IPS-18a (cell line): Measurements from ENCODE around the gene RND2.
"Not testable (repeated sequence)": the region's sequence is repeated elsewhere in the genome, so short reads cannot be mapped to it uniquely, and the experiment has no call there.

ENCODE experiments used
- H3K27ac ChIP-seq: one replicate; pipeline ENCODE4 v1.5.1; 2013; ENCODE audit warnings: low read length
- H3K27me3 ChIP-seq: one replicate; pipeline ENCODE4 v1.6.1; 2013; ENCODE audit warnings: mild to moderate bottlenecking, low read length; ENCODE audit not compliant: control insufficient read depth, insufficient read depth
- H3K36me3 ChIP-seq: one replicate; pipeline ENCODE4 v1.6.1; 2013; ENCODE audit warnings: low read depth, low read length; ENCODE audit not compliant: control insufficient read depth
- H3K4me1 ChIP-seq: one replicate; pipeline ENCODE4 v1.6.1; 2013; ENCODE audit warnings: low read depth, low read length; ENCODE audit not compliant: control insufficient read depth
- H3K4me3 ChIP-seq: one replicate; pipeline ENCODE4 v1.5.1; 2013; ENCODE audit warnings: low read length
- H3K9ac ChIP-seq: one replicate; pipeline ENCODE4 v1.6.1; 2013; ENCODE audit warnings: mild to moderate bottlenecking, low read length, moderate library complexity
- H3K9me3 ChIP-seq: one replicate; pipeline ENCODE4 v1.6.1; 2013; ENCODE audit warnings: low read depth, low read length; ENCODE audit not compliant: control insufficient read depth

The RND2 gene, protein sequence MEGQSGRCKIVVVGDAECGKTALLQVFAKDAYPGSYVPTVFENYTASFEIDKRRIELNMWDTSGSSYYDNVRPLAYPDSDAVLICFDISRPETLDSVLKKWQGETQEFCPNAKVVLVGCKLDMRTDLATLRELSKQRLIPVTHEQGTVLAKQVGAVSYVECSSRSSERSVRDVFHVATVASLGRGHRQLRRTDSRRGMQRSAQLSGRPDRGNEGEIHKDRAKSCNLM

DNA sequence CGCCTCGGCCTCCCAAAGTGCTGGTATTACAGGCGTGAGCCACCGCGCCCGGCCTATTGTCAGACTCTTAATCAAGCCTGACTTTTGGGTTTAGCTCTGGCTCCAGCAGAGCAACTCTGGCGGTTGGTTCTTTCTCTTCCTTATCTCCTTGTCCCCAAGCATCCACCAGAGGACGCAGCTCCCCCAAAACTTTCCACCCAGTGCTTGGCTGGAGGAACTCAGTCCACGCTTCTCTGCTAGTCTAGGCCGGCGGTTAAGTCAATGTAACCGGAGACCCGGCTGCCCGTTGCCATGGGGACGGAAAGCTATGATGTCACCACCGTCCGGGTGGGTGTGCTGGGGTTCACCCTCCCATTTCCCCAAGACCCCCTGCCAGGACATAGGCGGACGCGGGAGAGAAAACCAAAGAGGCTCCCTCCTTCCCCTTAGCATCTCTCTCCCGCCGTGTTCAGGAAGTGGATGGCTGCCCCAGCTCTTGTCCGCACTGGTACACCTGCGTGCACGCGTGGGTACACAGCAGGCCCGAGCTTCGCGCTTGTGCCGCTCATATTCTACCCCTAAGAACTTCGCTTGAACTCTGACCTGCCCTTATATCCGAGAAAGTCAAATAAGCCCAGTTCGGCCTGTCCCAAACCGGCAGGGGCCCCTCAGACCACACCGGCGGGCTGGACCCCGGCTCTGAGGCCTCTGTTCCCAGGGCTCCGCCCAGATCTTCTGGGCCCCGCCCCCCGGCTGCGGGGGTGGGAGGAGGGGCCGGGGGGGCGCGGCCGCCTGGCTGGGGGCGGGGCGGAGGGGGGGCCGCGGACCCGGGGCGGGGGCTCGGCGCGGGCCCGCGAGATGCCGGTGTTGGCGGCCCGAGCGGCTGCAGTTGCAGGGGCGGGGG lies at the start of gene RND2:
TSS of gene RND2 (plus strand) at position 825 of the 883 bp plus-strand sequence. CDS start 117 bp downstream, outside the sequence.
- Histone ChIP-seq H3K4me1 (peaks cover 27% of the 10 kb centered on the region), H3K9me3 (no peaks in the 10 kb centered on the region), H3K27me3 (no peaks in the 10 kb centered on the region), H3K9ac (peak within 1 kb of the TSS; percentile 90), H3K4me3 (peak within 1 kb of the TSS; percentile 93), H3K36me3 (no peaks in the 10 kb centered on the region), H3K27ac (peak within 1 kb of the TSS; percentile 89)

DNA sequence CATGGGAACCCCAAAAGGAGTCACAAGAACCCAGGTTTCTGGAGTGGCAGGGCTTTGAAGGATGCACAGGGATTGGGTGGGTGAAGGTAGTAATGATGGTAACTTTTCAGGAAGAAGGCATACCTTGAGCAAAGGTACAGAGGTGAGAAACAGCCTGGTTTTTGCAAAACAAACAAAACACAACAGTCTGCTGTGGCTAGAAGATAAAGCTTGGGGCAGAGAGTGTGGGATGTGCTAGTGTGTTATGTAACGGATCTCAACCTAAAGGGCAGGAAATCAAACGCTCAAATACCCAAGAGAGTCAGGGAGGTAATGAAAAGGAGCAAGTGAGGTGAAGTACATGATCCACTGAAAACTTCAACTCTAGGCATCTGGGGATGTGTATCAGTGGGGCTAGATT lies 49.8 kb upstream of the RND2 start:
- Histone ChIP-seq H3K4me3 (no peak overlapping the region), H3K27me3 (no peaks in the 10 kb centered on the region), H3K36me3 (no peaks in the 10 kb centered on the region), H3K9ac (no peak overlapping the region), H3K9me3 (no peaks in the 10 kb centered on the region), H3K27ac (no peak overlapping the region), H3K4me1 (peaks cover 5% of the 10 kb centered on the region)

DNA sequence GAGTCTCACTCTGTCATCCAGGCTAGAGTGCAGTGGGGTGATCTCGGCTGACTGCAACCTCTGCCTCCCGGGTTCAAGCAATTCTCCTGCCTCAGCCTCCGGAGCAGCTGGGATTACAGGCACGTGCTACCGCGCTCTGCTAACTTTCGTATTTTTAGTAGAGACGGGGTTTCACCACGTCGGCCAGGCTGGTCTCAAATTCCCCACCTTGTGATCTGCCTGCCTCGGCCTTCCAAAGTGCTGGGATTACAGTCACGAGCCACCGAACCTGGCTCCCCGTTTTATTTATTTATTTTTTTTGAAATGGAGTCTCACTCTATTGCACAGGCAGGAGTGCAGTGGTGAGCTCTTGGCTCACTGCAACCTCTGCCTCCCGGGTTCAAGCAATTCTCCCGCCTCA lies 49.3 kb upstream of the RND2 start:
- H3K9ac ChIP-seq, H3K27me3 ChIP-seq, H3K4me1 ChIP-seq, H3K9me3 ChIP-seq, H3K36me3 ChIP-seq, H3K4me3 ChIP-seq, H3K27ac ChIP-seq: not testable (repeated sequence)

DNA sequence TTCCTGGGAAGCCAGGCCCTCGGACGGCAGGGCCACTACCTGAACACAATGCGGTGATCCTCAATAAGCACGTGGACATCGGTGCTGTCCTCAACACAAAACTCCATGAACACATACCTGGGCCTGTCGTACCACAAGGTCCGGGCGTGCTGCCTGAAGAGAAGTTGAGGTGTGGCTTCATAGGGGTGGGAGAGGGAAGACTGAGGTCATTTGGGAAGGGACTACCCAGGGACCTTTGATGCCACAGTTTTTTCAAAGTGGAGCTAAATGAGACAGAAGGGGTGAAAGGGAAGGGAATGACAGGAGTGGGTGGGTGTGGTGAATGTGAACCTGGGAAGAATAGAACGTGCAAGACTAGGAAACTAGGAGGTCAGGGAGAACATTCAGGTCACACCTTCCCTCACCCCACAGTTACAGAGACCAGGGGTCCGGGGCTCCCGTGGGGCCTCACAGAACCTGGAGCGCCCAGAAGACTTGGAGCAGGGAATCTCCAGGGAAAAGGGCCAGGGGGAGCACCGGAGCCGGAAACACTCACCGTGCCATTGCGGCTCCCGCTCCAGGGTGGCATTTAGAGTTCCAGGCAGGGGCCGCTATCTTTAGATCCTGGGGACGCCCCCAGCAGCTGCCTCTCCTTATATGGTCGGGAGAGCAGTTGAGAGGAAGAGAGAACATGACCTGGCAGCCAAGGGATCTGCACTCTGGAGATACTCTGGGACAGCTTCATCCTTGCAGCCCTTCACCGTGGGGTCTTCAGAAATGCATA lies 45.3 kb upstream of the RND2 start, which contains the start of gene PTGES3L:
TSS of gene PTGES3L (minus strand) at position 570 of the 763 bp plus-strand sequence. CDS start at position 543, 27 bp downstream.
- peak within 1 kb of the TSS; percentile 93 for H3K27ac ChIP-seq
- peak within 1 kb of the TSS; percentile 89 for H3K9ac ChIP-seq
- H3K4me3 ChIP-seq: peak within 1 kb of the TSS; percentile 95
- peaks cover 3% of the 10 kb centered on the region for H3K36me3 ChIP-seq
- peaks cover 9% of the 10 kb centered on the region for H3K4me1 ChIP-seq
- H3K9me3 ChIP-seq: no peaks in the 10 kb centered on the region
- H3K27me3 ChIP-seq: no peaks in the 10 kb centered on the region

DNA sequence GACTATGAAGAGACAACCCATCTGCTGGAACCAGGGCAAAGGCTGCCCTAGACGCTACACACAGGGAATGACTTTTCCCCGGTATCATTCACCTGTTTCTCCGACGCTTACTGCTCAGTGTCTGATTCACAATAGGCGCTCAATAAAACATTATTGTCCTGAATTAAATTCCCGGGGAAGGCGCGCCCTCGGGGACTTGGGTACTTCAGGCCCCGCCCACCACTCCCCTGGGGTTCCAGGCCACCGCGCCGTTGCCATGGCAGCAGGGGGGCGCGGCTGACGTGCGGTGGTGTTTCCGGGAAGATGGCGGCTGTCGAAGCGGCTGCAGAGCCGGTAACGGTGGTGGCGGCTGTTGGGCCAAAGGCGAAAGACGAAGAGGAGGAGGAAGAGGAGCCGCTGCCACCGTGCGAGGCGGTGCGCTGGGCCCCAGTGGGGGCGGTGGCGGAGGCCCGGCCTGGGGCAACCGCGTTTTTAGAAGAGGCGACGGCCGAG lies 44.7 kb upstream of the RND2 start, which contains the start of gene RUNDC1:
TSS of gene RUNDC1 (plus strand) at position 292 of the 492 bp plus-strand sequence. CDS start at position 304, 12 bp downstream.
- peak within 1 kb of the TSS; percentile 93 for H3K27ac ChIP-seq
- H3K4me3 ChIP-seq: peak within 1 kb of the TSS; percentile 95
- no peaks in the 10 kb centered on the region for H3K9me3 ChIP-seq
- peaks cover 9% of the 10 kb centered on the region for H3K36me3 ChIP-seq
- H3K9ac ChIP-seq: peak within 1 kb of the TSS; percentile 89
- H3K27me3 ChIP-seq: no peaks in the 10 kb centered on the region
- peaks cover 9% of the 10 kb centered on the region for H3K4me1 ChIP-seq

DNA sequence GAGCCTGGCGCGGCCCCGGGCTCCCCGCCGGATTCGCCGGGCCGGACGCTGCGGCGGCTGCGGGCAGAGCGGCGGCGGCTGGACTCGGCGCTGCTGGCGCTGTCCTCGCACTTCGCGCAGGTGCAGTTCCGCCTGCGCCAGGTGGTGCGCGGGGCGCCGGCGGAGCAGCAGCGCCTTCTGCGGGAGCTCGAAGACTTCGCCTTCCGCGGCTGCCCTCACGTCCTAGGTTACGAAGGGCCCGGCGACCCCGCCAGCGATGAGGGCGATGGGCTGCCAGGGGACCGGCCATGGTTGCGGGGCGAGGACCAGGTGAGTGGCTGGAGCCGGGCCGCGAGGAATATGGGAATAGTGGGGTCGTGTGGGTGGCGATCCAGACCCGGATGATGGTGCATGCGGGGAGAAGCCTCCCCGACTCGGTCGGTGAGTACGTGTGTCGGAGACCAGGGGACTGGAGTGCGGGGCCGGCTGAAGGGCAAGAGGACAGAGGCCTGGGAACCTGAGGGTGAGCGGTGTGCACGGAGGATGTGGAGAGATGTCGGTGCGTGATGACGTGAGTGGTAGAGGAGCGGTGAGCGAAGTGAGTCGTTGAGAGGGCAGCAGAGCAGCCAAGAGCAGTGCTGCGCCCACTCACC lies 44.1 kb upstream of the RND2 start:
- no peaks in the 10 kb centered on the region for H3K9me3 ChIP-seq
- no peaks in the 10 kb centered on the region for H3K27me3 ChIP-seq
- peaks cover 11% of the 10 kb centered on the region for H3K36me3 ChIP-seq
- H3K9ac ChIP-seq: peak overlapping the region; percentile 89
- H3K4me3 ChIP-seq: peak overlapping the region; percentile 95
- peaks cover 9% of the 10 kb centered on the region for H3K4me1 ChIP-seq
- H3K27ac ChIP-seq: no peak overlapping the region

DNA sequence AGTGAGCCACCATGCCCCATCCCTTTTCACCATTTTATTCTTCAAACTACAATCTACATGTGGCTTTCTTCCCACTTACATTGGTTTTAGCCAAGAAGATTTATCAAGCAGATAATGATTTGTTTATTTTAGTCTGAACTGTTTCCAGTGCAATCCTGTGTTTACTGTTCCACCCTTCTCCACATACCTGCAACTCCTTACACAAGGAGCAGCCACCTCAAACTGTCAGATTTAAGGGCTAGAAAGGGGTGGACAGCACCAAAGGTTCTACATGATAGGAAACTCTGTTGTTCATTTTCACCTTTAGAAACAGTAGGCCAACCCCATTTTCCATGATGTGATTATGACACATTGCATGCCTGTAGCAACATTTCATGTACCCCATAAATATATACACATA lies 42.8 kb upstream of the RND2 start:
- Histone ChIP-seq H3K4me3 (no peak overlapping the region), H3K27me3 (no peaks in the 10 kb centered on the region), H3K9me3 (no peaks in the 10 kb centered on the region), H3K9ac (no peak overlapping the region), H3K36me3 (peaks cover 22% of the 10 kb centered on the region), H3K4me1 (peaks cover 9% of the 10 kb centered on the region), H3K27ac (no peak overlapping the region)

DNA sequence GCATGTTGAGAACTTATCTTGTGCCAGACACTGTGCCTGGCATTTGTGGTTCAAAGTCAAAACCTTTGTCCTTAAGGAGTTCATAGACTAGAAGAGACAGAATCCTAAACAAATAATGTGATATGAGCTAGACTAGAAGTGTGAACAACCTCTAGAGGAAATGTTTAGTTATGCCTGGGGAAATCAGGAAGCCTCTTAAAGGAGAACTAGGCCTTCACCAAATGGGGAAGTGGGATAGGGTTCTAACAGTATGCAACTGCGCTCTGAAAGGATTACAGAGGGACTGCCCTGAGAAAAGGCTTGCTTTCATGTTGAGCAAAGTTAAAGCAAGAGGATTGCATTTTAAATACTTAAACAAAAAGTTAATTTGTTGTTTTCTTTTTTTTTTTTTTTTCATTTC lies 39.8 kb upstream of the RND2 start:
- H3K27ac ChIP-seq: no peak overlapping the region
- peaks cover 4% of the 10 kb centered on the region for H3K4me1 ChIP-seq
- peaks cover 43% of the 10 kb centered on the region for H3K36me3 ChIP-seq
- H3K9me3 ChIP-seq: no peaks in the 10 kb centered on the region
- H3K9ac ChIP-seq: no peak overlapping the region
- no peak overlapping the region for H3K4me3 ChIP-seq
- H3K27me3 ChIP-seq: no peaks in the 10 kb centered on the region

DNA sequence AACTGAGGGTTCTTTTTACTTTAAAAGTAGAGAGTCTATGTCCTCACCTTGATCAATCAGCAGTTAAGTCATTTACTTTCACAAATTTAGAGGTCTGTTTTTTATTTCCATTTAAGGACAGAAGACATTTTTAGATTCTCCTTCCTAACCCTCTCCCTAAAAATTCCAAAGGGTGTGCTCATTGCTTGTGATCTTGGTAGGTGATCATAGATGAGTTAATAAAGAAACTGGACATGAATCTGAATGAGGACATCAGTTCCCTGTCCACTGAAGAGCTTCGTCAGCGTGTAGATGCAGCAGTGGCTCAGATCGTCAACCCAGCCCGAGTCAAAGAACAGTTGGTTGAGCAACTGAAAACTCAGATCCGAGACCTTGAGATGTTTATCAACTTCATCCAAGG lies 35.9 kb upstream of the RND2 start:
- no peak overlapping the region for H3K4me3 ChIP-seq

DNA sequence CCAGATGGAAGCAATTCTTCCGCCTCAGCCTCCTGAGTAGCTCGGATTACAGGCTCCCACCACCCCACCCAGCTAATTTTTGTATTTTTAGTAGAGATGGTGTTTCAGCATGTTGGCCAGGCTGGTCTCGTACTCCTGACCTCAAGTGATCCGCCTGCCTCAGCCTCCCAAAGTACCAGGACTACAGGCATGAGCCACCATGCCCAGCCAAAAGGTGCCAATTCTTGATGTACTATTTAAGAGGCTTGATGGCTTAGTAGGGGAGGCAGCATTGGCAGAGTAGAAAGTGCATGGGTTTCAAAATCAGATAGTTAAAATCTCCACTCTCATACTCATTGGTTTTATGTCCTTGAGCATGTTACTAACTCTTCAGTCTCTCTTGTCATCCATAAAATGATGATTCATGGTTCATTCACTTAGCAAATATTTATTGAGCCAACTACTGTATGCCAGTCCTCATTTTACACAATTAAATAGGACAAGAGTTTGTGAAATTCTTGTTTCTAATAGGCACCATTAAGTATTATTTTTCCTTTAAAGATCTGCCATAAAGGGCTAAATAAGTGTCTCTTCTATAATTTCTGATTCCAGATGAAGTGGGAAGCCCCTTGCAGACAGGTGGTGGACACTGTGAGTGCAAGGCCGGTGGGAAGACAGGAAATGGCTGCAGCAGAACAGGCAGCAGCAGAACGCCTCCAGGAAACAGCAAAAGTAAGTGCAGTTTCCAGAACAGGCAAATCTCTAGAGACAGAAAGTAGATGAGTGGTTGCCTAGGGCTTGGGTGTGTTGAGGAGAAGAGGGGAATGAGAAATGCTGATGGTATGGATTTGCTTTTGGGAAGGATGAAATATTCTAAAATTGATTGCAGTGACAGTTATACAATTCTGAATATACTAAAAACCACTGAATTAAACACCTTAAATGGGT lies 35.0 kb upstream of the RND2 start:
- no peak overlapping the region for H3K9ac ChIP-seq

More for the DNA sequence above, 35.9 kb upstream of the RND2 start:
- Histone ChIP-seq H3K4me1 (no peaks in the 10 kb centered on the region), H3K27ac (no peak overlapping the region), H3K27me3 (no peaks in the 10 kb centered on the region), H3K9ac (no peak overlapping the region), H3K9me3 (no peaks in the 10 kb centered on the region), H3K36me3 (peaks cover 64% of the 10 kb centered on the region)

More for the DNA sequence above, 35.0 kb upstream of the RND2 start:
- no peaks in the 10 kb centered on the region for H3K9me3 ChIP-seq
- peaks cover 62% of the 10 kb centered on the region for H3K36me3 ChIP-seq
- H3K27me3 ChIP-seq: no peaks in the 10 kb centered on the region
- H3K27ac ChIP-seq: no peak overlapping the region
- H3K4me1 ChIP-seq: no peaks in the 10 kb centered on the region
- no peak overlapping the region for H3K4me3 ChIP-seq
